HepG2 (cell line): Measurements from ENCODE around the gene RRP36. TPM values are rescaled to one million over a fixed set of nuclear protein-coding genes. Genes with fewer than 3 reads are reported as not detected.

ENCODE experiments used
- CCAR2 ChIP-seq: fragments of 200-400 bp; formaldehyde crosslinking; optimal IDR thresholded peaks from 2 replicates; pipeline ENCODE3; 2018; ENCODE audit warnings: low read depth, mild to moderate bottlenecking, low read length, moderate library complexity
- CHD4 ChIP-seq: fragments of 200-600 bp; sonication (generic); IDR thresholded peaks from 2 replicates; pipeline ENCODE4 v1.7.0; 2017; ENCODE audit warnings: mild to moderate bottlenecking, low read length, borderline replicate concordance
- FOXM1 ChIP-seq: sonication (generic); formaldehyde crosslinking; IDR thresholded peaks from 2 replicates; pipeline ENCODE4 v1.5.0; 2020; ENCODE audit warnings: missing genetic modification reagents
- MTF2 ChIP-seq: sonication (generic); formaldehyde crosslinking; IDR thresholded peaks from 2 replicates; pipeline ENCODE4 v1.5.0; 2020; ENCODE audit warnings: missing genetic modification reagents, borderline replicate concordance
- MYNN ChIP-seq: sonication (generic); formaldehyde crosslinking; IDR thresholded peaks from 2 replicates; pipeline ENCODE4 v1.4.0; 2020; ENCODE audit warnings: mild to moderate bottlenecking, low read depth, missing genetic modification reagents
- NFIB ChIP-seq: sonication (generic); formaldehyde crosslinking; IDR thresholded peaks from 2 replicates; pipeline ENCODE4 v1.9.0; 2021; ENCODE audit warnings: missing genetic modification reagents, mild to moderate bottlenecking, borderline replicate concordance
- PRDM4 ChIP-seq: sonication (generic); formaldehyde crosslinking; IDR thresholded peaks from 2 replicates; pipeline ENCODE4 v1.9.0; 2021; ENCODE audit warnings: missing genetic modification reagents, borderline replicate concordance
- REXO4 ChIP-seq: sonication (generic); formaldehyde crosslinking; IDR thresholded peaks from 2 replicates; pipeline ENCODE4 v1.8.0; 2022; ENCODE audit warnings: missing genetic modification reagents, mild to moderate bottlenecking, borderline replicate concordance
- RORA ChIP-seq: sonication (generic); formaldehyde crosslinking; IDR thresholded peaks from 2 replicates; pipeline ENCODE4 v1.5.0; 2020; ENCODE audit warnings: mild to moderate bottlenecking, missing genetic modification reagents, moderate library complexity
- SOX5 ChIP-seq: IDR thresholded peaks from 2 replicates; pipeline ENCODE4 v1.6.1; 2016; ENCODE audit warnings: borderline replicate concordance
- SUZ12 ChIP-seq: fragments of 150-350 bp; IDR thresholded peaks from 2 replicates; pipeline ENCODE4 v1.6.1; 2014; ENCODE audit warnings: low read depth, low read length
- TARDBP ChIP-seq: sonication (generic); formaldehyde crosslinking; IDR thresholded peaks from 2 replicates; pipeline ENCODE4 v1.8.0; 2022; ENCODE audit warnings: mild to moderate bottlenecking, missing genetic modification reagents
- ZBTB21 ChIP-seq: sonication (generic); formaldehyde crosslinking; IDR thresholded peaks from 2 replicates; pipeline ENCODE4 v1.4.0; 2020; ENCODE audit warnings: missing genetic modification reagents
- ZBTB33 ChIP-seq: sonication (generic); formaldehyde crosslinking; IDR thresholded peaks from 2 replicates; pipeline ENCODE4 v1.4.0; 2020; ENCODE audit warnings: missing genetic modification reagents
- ZMAT5 ChIP-seq: sonication (generic); formaldehyde crosslinking; IDR thresholded peaks from 2 replicates; pipeline ENCODE4 v1.5.0; 2020; ENCODE audit warnings: mild to moderate bottlenecking, low read depth, missing genetic modification reagents, borderline replicate concordance
- ZNF276 ChIP-seq: sonication (generic); formaldehyde crosslinking; IDR thresholded peaks from 2 replicates; pipeline ENCODE4 v1.4.0; 2020; ENCODE audit warnings: mild to moderate bottlenecking, low read depth, missing genetic modification reagents
- ZNF3 ChIP-seq: IDR thresholded peaks from 2 replicates; pipeline ENCODE4 v1.7.0; 2017; ENCODE audit warnings: inconsistent platforms
- ZNF335 ChIP-seq: sonication (generic); formaldehyde crosslinking; IDR thresholded peaks from 2 replicates; pipeline ENCODE4 v1.4.0; 2020; ENCODE audit warnings: missing genetic modification reagents
- ZNF496 ChIP-seq: sonication (generic); formaldehyde crosslinking; IDR thresholded peaks from 2 replicates; pipeline ENCODE4 v1.8.1; 2023; ENCODE audit warnings: mild to moderate bottlenecking, moderate library complexity, missing genetic modification reagents; ENCODE audit not compliant: insufficient replicate concordance
- ZNF543 ChIP-seq: sonication (generic); formaldehyde crosslinking; IDR thresholded peaks from 2 replicates; pipeline ENCODE4 v1.4.0; 2020; ENCODE audit warnings: mild to moderate bottlenecking, missing genetic modification reagents
- ZNF552 ChIP-seq: sonication (generic); formaldehyde crosslinking; IDR thresholded peaks from 2 replicates; pipeline ENCODE4 v1.9.0; 2022; ENCODE audit warnings: missing genetic modification reagents, mild to moderate bottlenecking, borderline replicate concordance
- ZNF616 ChIP-seq: sonication (generic); formaldehyde crosslinking; IDR thresholded peaks from 2 replicates; pipeline ENCODE4 v1.5.0; 2020; ENCODE audit warnings: low read depth, mild to moderate bottlenecking, missing genetic modification reagents
- ZNF678 ChIP-seq: sonication (generic); formaldehyde crosslinking; IDR thresholded peaks from 2 replicates; pipeline ENCODE4 v1.4.0; 2020; ENCODE audit warnings: mild to moderate bottlenecking, missing genetic modification reagents
- polyA plus RNA-seq, 8 experiments: library from polyadenylated mRNA; depleted of rRNA in 3 of 8; stranded (reverse) in 7 of 8; unstranded in 1 of 8; fragments of >200 nt; fragmentation: Illumina TruSeq in 4 of 8; extraction: Trizol in 4 of 8; gene quantifications; 2 replicates each; pipeline versions ENCODE4 v1.2.1 to v1.2.3, GENCODE V29; 2011 to 2016; ENCODE audit warnings: low read depth in 4 of 8, missing spikeins in 1 of 8, mixed read lengths in 1 of 8; ENCODE audit not compliant: insufficient read depth in 1 of 8
- total RNA-seq, 5 experiments: library from RNA; depleted of rRNA; stranded (reverse); fragments of >200 nt; fragmentation: Illumina TruSeq; extraction: Trizol; gene quantifications; 2 replicates each; pipeline ENCODE4 v1.2.3, GENCODE V29; 2016; ENCODE audit warnings: low read depth in 1 of 5

RRP36 gene
- total and polyA plus RNA-seq, 2 of the 13 experiments (the other 11 are each of a cell fraction or from before 2014, with no cell fraction given): 29.5 to 144 TPM

GRCh38 chr6:43060034-43060754 is 38.8 kb downstream of the RRP36 start (continued):
- TF ChIP-seq ZMAT5 (CRISPR knock-in tag) (no peak), ZNF543 (CRISPR knock-in tag) (peak; percentile 66; the same call in 1 of the 2 replicates), ZBTB21 (CRISPR knock-in tag) (no peak), ZNF496 (CRISPR knock-in tag) (no peak), SUZ12 (no peak), ZBTB33 (no peak; the same call in 1 of the 2 replicates), ZNF3 (no peak), SOX5 (CRISPR knock-in tag) (peak; percentile 44; the same call in 1 of the 2 replicates), ZNF552 (CRISPR knock-in tag) (no peak), RORA (CRISPR knock-in tag) (no peak), CCAR2 (no peak), NFIB (CRISPR knock-in tag) (no peak), ZNF276 (CRISPR knock-in tag) (no peak; the same call in 1 of the 2 replicates), MTF2 (CRISPR knock-in tag) (no peak), PRDM4 (CRISPR knock-in tag) (no peak), FOXM1 (CRISPR knock-in tag) (no peak), ZNF335 (CRISPR knock-in tag) (no peak), REXO4 (CRISPR knock-in tag) (no peak), ZNF678 (CRISPR knock-in tag) (peak; percentile 82; the same call in 1 of the 2 replicates), ZNF616 (CRISPR knock-in tag) (no peak), MYNN (CRISPR knock-in tag) (no peak), TARDBP (CRISPR knock-in tag) (peak; percentile 93), CHD4 (no peak)
